Measurements from ENCODE around the gene ZNF516. TPM values are rescaled to one million over a fixed set of nuclear protein-coding genes. Genes with fewer than 3 reads are reported as not detected.

ZNF516 gene
- total and polyA plus RNA-seq, 10 of the 15 experiments (the other 5 are each of a cell fraction or from before 2014, with no cell fraction given), result 2.0 to 32.0 (median 8.3) TPM

GRCh38 chr18:76365561-76365960, 129.5 kb downstream of the ZNF516 start (continued):
- TF ChIP-seq, protein P1, sequence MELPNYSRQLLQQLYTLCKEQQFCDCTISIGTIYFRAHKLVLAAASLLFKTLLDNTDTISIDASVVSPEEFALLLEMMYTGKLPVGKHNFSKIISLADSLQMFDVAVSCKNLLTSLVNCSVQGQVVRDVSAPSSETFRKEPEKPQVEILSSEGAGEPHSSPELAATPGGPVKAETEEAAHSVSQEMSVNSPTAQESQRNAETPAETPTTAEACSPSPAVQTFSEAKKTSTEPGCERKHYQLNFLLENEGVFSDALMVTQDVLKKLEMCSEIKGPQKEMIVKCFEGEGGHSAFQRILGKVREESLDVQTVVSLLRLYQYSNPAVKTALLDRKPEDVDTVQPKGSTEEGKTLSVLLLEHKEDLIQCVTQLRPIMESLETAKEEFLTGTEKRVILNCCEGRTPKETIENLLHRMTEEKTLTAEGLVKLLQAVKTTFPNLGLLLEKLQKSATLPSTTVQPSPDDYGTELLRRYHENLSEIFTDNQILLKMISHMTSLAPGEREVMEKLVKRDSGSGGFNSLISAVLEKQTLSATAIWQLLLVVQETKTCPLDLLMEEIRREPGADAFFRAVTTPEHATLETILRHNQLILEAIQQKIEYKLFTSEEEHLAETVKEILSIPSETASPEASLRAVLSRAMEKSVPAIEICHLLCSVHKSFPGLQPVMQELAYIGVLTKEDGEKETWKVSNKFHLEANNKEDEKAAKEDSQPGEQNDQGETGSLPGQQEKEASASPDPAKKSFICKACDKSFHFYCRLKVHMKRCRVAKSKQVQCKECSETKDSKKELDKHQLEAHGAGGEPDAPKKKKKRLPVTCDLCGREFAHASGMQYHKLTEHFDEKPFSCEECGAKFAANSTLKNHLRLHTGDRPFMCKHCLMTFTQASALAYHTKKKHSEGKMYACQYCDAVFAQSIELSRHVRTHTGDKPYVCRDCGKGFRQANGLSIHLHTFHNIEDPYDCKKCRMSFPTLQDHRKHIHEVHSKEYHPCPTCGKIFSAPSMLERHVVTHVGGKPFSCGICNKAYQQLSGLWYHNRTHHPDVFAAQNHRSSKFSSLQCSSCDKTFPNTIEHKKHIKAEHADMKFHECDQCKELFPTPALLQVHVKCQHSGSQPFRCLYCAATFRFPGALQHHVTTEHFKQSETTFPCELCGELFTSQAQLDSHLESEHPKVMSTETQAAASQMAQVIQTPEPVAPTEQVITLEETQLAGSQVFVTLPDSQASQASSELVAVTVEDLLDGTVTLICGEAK (IDR thresholded peaks at IDR 0.05; ENCODE audit: borderline replicate concordance), result no peak
- no peak for TF ChIP-seq BRCA1 (IDR thresholded peaks at IDR 0.05; ENCODE audit: low read depth, low read length)

- Histone ChIP-seq H3K9me3 (replicated peaks; ENCODE audit: control insufficient read depth, insufficient read depth, low read length) (no peaks in the 10 kb centered on the region), H3K9ac (ENCODE audit: control insufficient read depth, insufficient read depth, low read length) (no peak overlapping the region), H3K36me3 (ENCODE audit: control insufficient read depth in 2 of 2, insufficient read depth in 2 of 2, low read length in 1 of 2) (peaks cover 3 to 11% of the 10 kb centered on the region in 2 experiments; a peak in 3 of 4 replicates), H3K4me2 (ENCODE audit: control insufficient read depth, insufficient read depth) (peak overlapping the region; percentile 91), H4K20me1 (ENCODE audit: control insufficient read depth, insufficient read depth) (no peaks in the 10 kb centered on the region), H2AFZ (ENCODE audit: control insufficient read depth, low read depth, low read length) (peak overlapping the region; percentile 12; the same call in 1 of the 2 replicates), H3K27ac (ENCODE audit: control insufficient read depth, insufficient read depth) (peak overlapping the region; percentile 65), H3K4me3 (peak overlapping the region; percentile 41), H3K27me3 (replicated peaks in 1 of 2; ENCODE audit: control insufficient read depth in 2 of 2, insufficient read depth in 2 of 2, low read length in 1 of 2) (no peaks in the 10 kb centered on the region), H3K79me2 (ENCODE audit: control insufficient read depth, insufficient read depth, low read length) (peaks cover 2% of the 10 kb centered on the region; the same call in 1 of the 2 replicates), H3K4me1 (ENCODE audit: control insufficient read depth, insufficient read depth, low read length) (peaks cover 17% of the 10 kb centered on the region)
- FAIRE-seq (peak; percentile 84), DNase-seq (ENCODE audit: low read depth, low spot score) (peak; percentile 45), ATAC-seq (peak; percentile 92)
- ChIA-PET POLR2A (no interaction called here), CTCF (interaction anchor here (0.9 kb wide), 1 partner anchor 345 kb away, joined by 4 read pairs; no protein-coding TSS in a partner anchor), RAD21 (ENCODE audit: unreplicated experiment) (interaction anchor here (1.2 kb wide), 1 partner anchor 208 kb away, joined by 3 read pairs; no protein-coding TSS in a partner anchor), SMC1A (ENCODE audit: uncharacterized antibody, unreplicated experiment) (interaction anchor here (1.1 to 1.4 kb wide), 2 partner anchors 9 to 10 kb away, joined by 3 to 6 read pairs; no protein-coding TSS in a partner anchor)
- WGBS (ENCODE audit: insufficient coverage, insufficient replicate concordance, low lambda C conversion rate, missing lambda C conversion rate), result 8% methylated on average over 14 of the region's 14 CpGs
- intact Hi-C loops (cut with micrococcal nuclease; ENCODE audit: unreplicated experiment), result no loop called here
- no TSS peak for BruUV-seq (replicated peaks)
- in situ Hi-C loops (cut with MboI), result loop anchor here (25.0 kb wide), 1 partner anchor 1727 kb away; no protein-coding TSS in a partner anchor
- TF ChIP-seq KAT2A (conservative IDR thresholded peaks at IDR 0.05; ENCODE audit: control insufficient read depth, low read depth, low read length), result no peak
- TF ChIP-seq, protein P2, sequence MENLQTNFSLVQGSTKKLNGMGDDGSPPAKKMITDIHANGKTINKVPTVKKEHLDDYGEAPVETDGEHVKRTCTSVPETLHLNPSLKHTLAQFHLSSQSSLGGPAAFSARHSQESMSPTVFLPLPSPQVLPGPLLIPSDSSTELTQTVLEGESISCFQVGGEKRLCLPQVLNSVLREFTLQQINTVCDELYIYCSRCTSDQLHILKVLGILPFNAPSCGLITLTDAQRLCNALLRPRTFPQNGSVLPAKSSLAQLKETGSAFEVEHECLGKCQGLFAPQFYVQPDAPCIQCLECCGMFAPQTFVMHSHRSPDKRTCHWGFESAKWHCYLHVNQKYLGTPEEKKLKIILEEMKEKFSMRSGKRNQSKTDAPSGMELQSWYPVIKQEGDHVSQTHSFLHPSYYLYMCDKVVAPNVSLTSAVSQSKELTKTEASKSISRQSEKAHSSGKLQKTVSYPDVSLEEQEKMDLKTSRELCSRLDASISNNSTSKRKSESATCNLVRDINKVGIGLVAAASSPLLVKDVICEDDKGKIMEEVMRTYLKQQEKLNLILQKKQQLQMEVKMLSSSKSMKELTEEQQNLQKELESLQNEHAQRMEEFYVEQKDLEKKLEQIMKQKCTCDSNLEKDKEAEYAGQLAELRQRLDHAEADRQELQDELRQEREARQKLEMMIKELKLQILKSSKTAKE (IDR thresholded peaks at IDR 0.05; ENCODE audit: low read depth, poor library complexity, severe bottlenecking), result no peak
- TF ChIP-seq CEBPB (IDR thresholded peaks at IDR 0.05; ENCODE audit: borderline replicate concordance in 1 of 2, low read depth in 2 of 2, low read length in 2 of 2), result no peak
- TF ChIP-seq, protein P3, sequence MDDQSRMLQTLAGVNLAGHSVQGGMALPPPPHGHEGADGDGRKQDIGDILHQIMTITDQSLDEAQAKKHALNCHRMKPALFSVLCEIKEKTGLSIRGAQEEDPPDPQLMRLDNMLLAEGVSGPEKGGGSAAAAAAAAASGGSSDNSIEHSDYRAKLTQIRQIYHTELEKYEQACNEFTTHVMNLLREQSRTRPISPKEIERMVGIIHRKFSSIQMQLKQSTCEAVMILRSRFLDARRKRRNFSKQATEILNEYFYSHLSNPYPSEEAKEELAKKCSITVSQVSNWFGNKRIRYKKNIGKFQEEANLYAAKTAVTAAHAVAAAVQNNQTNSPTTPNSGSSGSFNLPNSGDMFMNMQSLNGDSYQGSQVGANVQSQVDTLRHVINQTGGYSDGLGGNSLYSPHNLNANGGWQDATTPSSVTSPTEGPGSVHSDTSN (IDR thresholded peaks at IDR 0.05; ENCODE audit: insufficient replicate concordance, low read depth, low read length), result no peak
- TF ChIP-seq MEF2A (IDR thresholded peaks at IDR 0.05; ENCODE audit: insufficient read depth, low read depth, low read length), result no peak
- peak; percentile 94 for TF ChIP-seq POU2F2 (IDR thresholded peaks at IDR 0.05; ENCODE audit: borderline replicate concordance, low read depth, low read length)
- TF ChIP-seq HDAC2 (IDR thresholded peaks at IDR 0.05), result no peak
- TF ChIP-seq ASH2L (IDR thresholded peaks at IDR 0.05; ENCODE audit: borderline replicate concordance, low read depth), result 0 out of 2 replicates have a peak, but pooled peaks have one; percentile 26
- no peak for TF ChIP-seq FOXM1 (IDR thresholded peaks at IDR 0.05; ENCODE audit: low read depth, low read length)
- TF ChIP-seq SREBF1 (IDR thresholded peaks at IDR 0.05; ENCODE audit: low read length), result peak; percentile 43; the same call in 1 of the 2 replicates
These were observed 130.5 kb downstream of the ZNF516 start for GRCh38 chr18:76364282-76365259.

Measured in GM12878 (cell line).